Natural killer cell treated with Interleukin-12 subunit alpha and Interleukin-12 subunit beta and Interleukin-15 and Interleukin-18, amount 100 ng/mL, for 72 hours (primary cell): ENCODE measurements around the gene TMEM72. TPM values are rescaled to one million over a fixed set of nuclear protein-coding genes. Genes with fewer than 3 reads are reported as not detected.

Source experiments
- ATAC-seq, 2 donors: fragments of 150-1000 bp; cut with Tn5 transposase in 1 of 2; sonication (Bioruptor Pico), chemical (Tn5 transposase) in 1 of 2; 2 replicates each; pipeline ENCODE4 v1.10.0; 2021
- DNase-seq: peaks from one replicate; pipeline ENCODE4 v3.0.0; 2022; ENCODE audit warnings: low spot score
- H3K27ac Mint-ChIP-seq, 2 donors: 1 replicate in 1 of 2; 2 replicates in 1 of 2; pipeline ENCODE4 v1.8.0; 2022; ENCODE audit warnings: mixed read lengths in 2 of 2, mild to moderate bottlenecking in 1 of 2, moderate library complexity in 1 of 2
- H3K27me3 Mint-ChIP-seq, 2 donors: 1 replicate in 1 of 2; 2 replicates in 1 of 2; pipeline ENCODE4 v1.8.0; 2022; ENCODE audit warnings: mixed read lengths in 2 of 2
- H3K36me3 Mint-ChIP-seq: one replicate; pipeline ENCODE4 v1.8.0; 2022; ENCODE audit warnings: mixed read lengths
- H3K4me1 Mint-ChIP-seq, 2 donors: 1 replicate in 1 of 2; 2 replicates in 1 of 2; pipeline ENCODE4 v1.8.0; 2022; ENCODE audit warnings: low read depth in 2 of 2, mixed read lengths in 2 of 2, mild to moderate bottlenecking in 1 of 2
- H3K4me3 Mint-ChIP-seq: one replicate; pipeline ENCODE4 v1.8.0; 2022; ENCODE audit warnings: mixed read lengths
- H3K9me3 Mint-ChIP-seq: 2 replicates; pipeline ENCODE4 v1.8.0; 2022; ENCODE audit warnings: mixed read lengths
- total RNA-seq, 2 donors: library from RNA; stranded (reverse); gene quantifications; one replicate each; pipeline ENCODE4 v1.2.3, GENCODE V29; 2022

TMEM72 gene
- total RNA-seq, 2 donors from 2014 or later: not detected

DNA sequence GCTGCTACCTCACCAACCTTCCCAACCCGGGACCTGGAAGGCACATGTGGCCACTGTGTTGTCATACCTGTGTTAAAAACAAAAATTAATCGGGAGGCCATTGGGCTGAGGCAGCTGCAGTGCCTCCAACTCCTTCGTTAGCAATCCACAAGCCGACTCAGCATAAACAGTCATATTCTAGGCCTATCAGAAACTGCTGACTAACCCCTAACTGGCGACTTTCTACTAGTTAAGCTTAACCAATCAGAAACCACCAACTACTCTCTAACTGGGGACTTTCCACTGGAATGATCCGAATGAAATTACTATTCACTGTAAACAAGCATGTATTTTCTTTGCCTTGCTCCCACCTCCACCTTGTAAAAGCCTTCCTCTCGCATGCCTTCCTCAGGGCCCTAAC is 14.1 kb upstream of the TMEM72 start:
- ATAC-seq: no peak
- no peaks in the 10 kb centered on the region for H3K36me3 Mint-ChIP-seq
- H3K27ac Mint-ChIP-seq: no peak overlapping the region

GRCh38 chr10:44898665-44899064 is 12.5 kb upstream of the TMEM72 start:
- H3K4me3 Mint-ChIP-seq: no peak overlapping the region
- H3K27ac Mint-ChIP-seq: no peak overlapping the region
- H3K27me3 Mint-ChIP-seq: peaks cover 5% of the 10 kb centered on the region in 2 donors
- no peaks in the 10 kb centered on the region for H3K4me1 Mint-ChIP-seq
- no peaks in the 10 kb centered on the region for H3K9me3 Mint-ChIP-seq
- ATAC-seq (no peak), DNase-seq (no peak)
- H3K36me3 Mint-ChIP-seq: no peaks in the 10 kb centered on the region

More for the DNA sequence above, 14.1 kb upstream of the TMEM72 start:
- H3K4me3 Mint-ChIP-seq: no peak overlapping the region
- no peaks in the 10 kb centered on the region for H3K4me1 Mint-ChIP-seq
- peaks cover 5 to 12% of the 10 kb centered on the region in 2 donors for H3K27me3 Mint-ChIP-seq
- no peak for DNase-seq
- H3K9me3 Mint-ChIP-seq: no peaks in the 10 kb centered on the region

- no peak overlapping the region for H3K4me3 Mint-ChIP-seq
- DNase-seq (no peak), ATAC-seq (no peak)
- H3K36me3 Mint-ChIP-seq: no peaks in the 10 kb centered on the region
- no peaks in the 10 kb centered on the region for H3K4me1 Mint-ChIP-seq
- no peaks in the 10 kb centered on the region for H3K9me3 Mint-ChIP-seq
- peaks cover 5% of the 10 kb centered on the region in 2 donors for H3K27me3 Mint-ChIP-seq
- H3K27ac Mint-ChIP-seq: no peak overlapping the region
Measured at GRCh38 chr10:44899450-44900080, 11.6 kb upstream of the TMEM72 start.

GRCh38 chr10:44902941-44903545 is 8.1 kb upstream of the TMEM72 start:
- DNase-seq (no peak), ATAC-seq (no peak)
- Mint-ChIP-seq H3K27ac (no peak overlapping the region), H3K4me1 (no peaks in the 10 kb centered on the region), H3K36me3 (no peaks in the 10 kb centered on the region), H3K9me3 (no peaks in the 10 kb centered on the region), H3K4me3 (no peak overlapping the region), H3K27me3 (peaks cover 5 to 8% of the 10 kb centered on the region in 2 donors)

- Mint-ChIP-seq H3K9me3 (no peaks in the 10 kb centered on the region), H3K27ac (no peak overlapping the region)
- ATAC-seq: no peak
Measured at GRCh38 chr10:44906486-44906885, 4.7 kb upstream of the TMEM72 start.

GRCh38 chr10:44907556-44907955 is 3.6 kb upstream of the TMEM72 start:
- Mint-ChIP-seq H3K9me3 (no peaks in the 10 kb centered on the region), H3K27me3 (peaks cover 0 to 6% of the 10 kb centered on the region in 2 donors)

More at GRCh38 chr10:44906486-44906885, 4.7 kb upstream of the TMEM72 start:
- Mint-ChIP-seq H3K4me1 (no peaks in the 10 kb centered on the region), H3K4me3 (no peak overlapping the region), H3K36me3 (no peaks in the 10 kb centered on the region), H3K27me3 (peaks cover 2 to 6% of the 10 kb centered on the region in 2 donors)
- DNase-seq: no peak

GRCh38 chr10:44908066-44908749 is 2.9 kb upstream of the TMEM72 start:
- H3K4me1 Mint-ChIP-seq: peaks cover 3% of the 10 kb centered on the region in 2 donors
- H3K4me3 Mint-ChIP-seq: no peak overlapping the region
- H3K36me3 Mint-ChIP-seq: no peaks in the 10 kb centered on the region
- no peak for DNase-seq
- H3K9me3 Mint-ChIP-seq: no peaks in the 10 kb centered on the region
- ATAC-seq: no peak
- H3K27me3 Mint-ChIP-seq: peaks cover 0 to 6% of the 10 kb centered on the region in 2 donors
- H3K27ac Mint-ChIP-seq: no peak overlapping the region

More at GRCh38 chr10:44907556-44907955, 3.6 kb upstream of the TMEM72 start:
- H3K27ac Mint-ChIP-seq: no peak overlapping the region
- no peak overlapping the region for H3K4me3 Mint-ChIP-seq
- DNase-seq: no peak
- no peak for ATAC-seq
- H3K4me1 Mint-ChIP-seq: no peaks in the 10 kb centered on the region
- no peaks in the 10 kb centered on the region for H3K36me3 Mint-ChIP-seq

DNA sequence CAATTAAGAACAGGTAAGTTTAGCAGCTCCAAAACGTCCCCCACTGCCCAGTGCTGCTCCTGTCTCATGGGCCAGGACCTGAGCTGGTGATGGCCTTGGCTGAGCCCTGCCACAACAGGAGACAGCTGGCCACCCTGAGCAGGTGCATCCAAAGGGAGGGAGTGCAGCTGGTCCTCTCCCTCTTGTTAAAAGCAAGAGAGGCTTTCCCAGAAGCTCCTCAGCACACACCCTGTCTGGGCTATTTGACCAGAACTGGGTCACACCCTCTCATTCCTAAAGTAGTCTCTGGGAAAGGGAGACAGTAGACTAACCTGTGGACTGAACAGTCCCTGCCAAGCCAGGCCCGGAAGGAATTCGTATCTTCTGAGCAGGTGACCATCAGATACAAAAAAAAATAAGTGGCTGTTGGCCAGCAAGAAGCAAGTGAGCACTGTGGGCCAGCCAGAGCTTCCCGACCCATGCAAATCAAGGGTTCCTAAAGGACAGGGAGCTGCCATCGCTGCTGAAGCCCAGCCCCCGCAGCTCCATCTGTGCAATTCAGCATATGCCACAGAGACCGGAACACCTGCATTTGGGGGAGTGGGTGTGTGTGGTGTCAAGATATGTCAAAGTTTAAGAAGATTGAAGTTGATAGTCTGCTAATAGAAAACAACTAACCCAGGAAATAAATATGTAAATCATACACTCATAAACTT is 2.1 kb upstream of the TMEM72 start:
- no peak for ATAC-seq
- Mint-ChIP-seq H3K4me1 (peaks cover 10 to 11% of the 10 kb centered on the region in 2 donors), H3K27ac (no peak overlapping the region), H3K36me3 (no peaks in the 10 kb centered on the region), H3K27me3 (peaks cover 0 to 6% of the 10 kb centered on the region in 2 donors), H3K9me3 (no peaks in the 10 kb centered on the region), H3K4me3 (no peak overlapping the region)
- DNase-seq: no peak

DNA sequence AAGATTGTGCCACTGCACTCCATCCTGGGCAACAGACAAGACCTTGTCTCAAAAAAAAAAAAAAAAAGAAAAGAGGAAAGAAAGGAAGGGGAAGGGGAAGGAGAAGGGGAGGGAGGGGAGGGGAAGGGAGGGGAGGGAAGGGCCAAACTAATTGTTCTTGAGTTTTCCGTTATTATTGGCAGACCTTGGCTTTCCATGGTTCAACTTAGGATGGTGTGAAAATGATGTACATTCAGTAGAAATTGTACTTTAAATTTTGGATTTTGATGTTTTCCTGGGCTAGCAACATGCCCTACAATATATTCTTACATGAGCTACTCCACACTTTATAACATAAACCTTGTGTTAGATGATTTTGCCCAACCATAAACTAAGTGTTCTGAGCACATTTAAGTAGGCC is 1.2 kb upstream of the TMEM72 start:
- Mint-ChIP-seq H3K4me1 (peaks cover 10 to 14% of the 10 kb centered on the region in 2 donors), H3K27me3 (peaks cover 0 to 6% of the 10 kb centered on the region in 2 donors), H3K4me3 (no peak overlapping the region)

DNA sequence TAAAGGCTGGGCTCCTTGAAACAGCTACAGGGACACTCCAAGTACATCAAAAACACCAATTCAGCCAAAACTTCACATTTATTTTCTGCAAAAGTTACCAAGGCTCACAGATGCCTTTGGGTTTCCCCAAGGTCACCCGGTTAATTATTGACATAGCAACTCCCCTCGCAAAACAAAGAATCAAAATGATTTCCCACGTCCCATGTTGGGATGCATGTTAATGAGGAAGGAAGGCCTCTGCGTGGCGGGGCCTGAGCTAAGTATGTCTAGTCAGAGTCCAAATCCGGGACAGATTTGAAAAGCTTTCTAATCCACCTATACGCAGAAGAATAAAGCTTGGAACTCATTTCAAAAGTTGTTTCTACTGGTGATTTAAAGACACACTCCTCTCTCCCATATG is 535 bp upstream of the TMEM72 start:
- ATAC-seq (no peak), DNase-seq (no peak)
- Mint-ChIP-seq H3K27ac (no peak overlapping the region), H3K36me3 (no peaks in the 10 kb centered on the region), H3K4me1 (peaks cover 10 to 14% of the 10 kb centered on the region in 2 donors), H3K9me3 (no peaks in the 10 kb centered on the region), H3K4me3 (no peak overlapping the region), H3K27me3 (peaks cover 0 to 6% of the 10 kb centered on the region in 2 donors)

More for the DNA sequence above, 1.2 kb upstream of the TMEM72 start:
- no peaks in the 10 kb centered on the region for H3K9me3 Mint-ChIP-seq
- no peak for ATAC-seq
- no peak overlapping the region for H3K27ac Mint-ChIP-seq
- H3K36me3 Mint-ChIP-seq: no peaks in the 10 kb centered on the region
- no peak for DNase-seq

DNA sequence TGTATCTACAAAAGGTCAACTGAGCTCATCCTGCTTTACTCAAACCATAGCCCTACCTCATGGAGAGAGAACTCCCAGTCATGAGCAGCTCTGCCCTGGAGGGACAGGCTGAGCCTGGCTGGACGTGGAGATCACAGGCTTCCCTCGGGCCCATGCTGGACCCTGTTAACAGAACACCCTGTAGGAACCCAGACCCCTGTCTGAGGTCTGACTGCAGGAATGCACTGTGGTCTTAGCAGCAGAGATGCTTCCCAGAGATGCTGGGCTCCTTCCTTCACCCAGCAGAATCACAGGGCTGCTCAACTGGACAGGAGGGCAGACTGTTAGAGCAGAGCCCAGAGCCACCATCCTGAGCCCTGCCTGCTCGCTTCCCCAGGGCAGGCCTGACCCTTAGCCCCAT is 814 bp downstream of the TMEM72 start:
- Mint-ChIP-seq H3K36me3 (no peaks in the 10 kb centered on the region), H3K4me1 (peaks cover 10 to 15% of the 10 kb centered on the region in 2 donors), H3K27ac (no peak overlapping the region), H3K9me3 (no peaks in the 10 kb centered on the region), H3K4me3 (no peak overlapping the region), H3K27me3 (peaks cover 0 to 7% of the 10 kb centered on the region in 2 donors)
- DNase-seq: no peak
- no peak for ATAC-seq

DNA sequence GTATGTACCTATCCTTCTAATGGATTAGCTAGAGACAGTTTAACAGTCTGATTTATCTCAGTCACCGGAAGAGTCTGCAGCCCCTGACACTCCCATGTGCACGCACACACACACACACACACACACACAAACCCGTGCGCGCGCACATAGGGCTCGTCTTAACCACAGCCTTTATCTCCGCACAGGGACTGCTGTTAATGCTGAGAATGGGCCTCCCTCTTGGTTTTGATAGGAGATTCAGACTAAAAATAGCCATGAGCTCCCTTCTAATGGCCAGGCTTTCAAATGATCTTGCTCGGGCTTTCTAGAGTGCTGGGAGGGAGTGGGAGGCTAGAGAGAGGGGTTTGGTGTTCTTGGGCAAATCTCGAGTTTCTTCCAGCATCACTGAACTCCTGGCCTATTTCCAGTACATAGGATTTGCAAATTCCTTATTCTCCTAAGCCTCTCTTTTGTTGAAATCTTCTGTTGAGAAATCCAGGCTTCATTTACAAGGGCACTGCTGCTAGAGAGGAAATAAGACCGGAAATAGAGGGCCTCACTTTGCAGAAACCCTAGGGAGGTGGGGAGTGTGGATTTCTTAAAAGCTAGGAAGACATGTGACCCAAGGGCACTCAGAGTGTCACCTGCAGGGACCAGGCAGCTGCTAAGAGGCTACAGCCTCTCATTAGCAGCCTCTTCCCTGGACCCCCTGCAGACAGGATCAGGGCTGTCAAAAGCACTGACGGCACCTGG is 2.4 kb downstream of the TMEM72 start:
- ATAC-seq (peak; percentile 54 to 56), DNase-seq (no peak)
- no peaks in the 10 kb centered on the region for H3K36me3 Mint-ChIP-seq
- peaks cover 0 to 7% of the 10 kb centered on the region in 2 donors for H3K27me3 Mint-ChIP-seq
- peak overlapping the region; percentile 39 to 86 for H3K27ac Mint-ChIP-seq
- H3K4me3 Mint-ChIP-seq: peak overlapping the region; percentile 60
- peaks cover 10 to 17% of the 10 kb centered on the region in 2 donors for H3K4me1 Mint-ChIP-seq
- no peaks in the 10 kb centered on the region for H3K9me3 Mint-ChIP-seq

DNA sequence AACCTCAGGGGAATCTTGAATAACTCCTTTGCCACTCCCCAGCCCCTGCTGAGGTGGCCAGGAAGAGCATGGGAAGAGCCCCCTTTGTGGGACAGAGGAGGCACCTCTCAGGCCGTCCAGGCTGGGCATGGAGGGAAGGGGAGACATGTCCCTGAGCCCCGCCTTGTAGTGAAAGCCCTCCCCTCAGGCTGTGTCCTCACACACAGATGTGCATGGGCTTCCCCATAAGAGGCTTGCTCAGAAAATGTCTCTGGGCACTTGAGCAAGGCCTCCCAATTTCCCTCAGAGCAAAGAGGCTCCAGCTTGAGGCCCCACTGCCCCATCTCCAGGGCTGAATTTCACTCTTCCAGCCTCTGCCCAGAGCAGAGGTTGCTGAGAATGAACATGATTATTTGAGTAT is 3.8 kb downstream of the TMEM72 start:
- ATAC-seq (no peak), DNase-seq (no peak)
- Mint-ChIP-seq H3K27me3 (peaks cover 0 to 7% of the 10 kb centered on the region in 2 donors), H3K4me1 (peaks cover 10 to 17% of the 10 kb centered on the region in 2 donors), H3K27ac (no peak overlapping the region), H3K9me3 (no peaks in the 10 kb centered on the region), H3K36me3 (no peaks in the 10 kb centered on the region), H3K4me3 (no peak overlapping the region)
